Measurements from ENCODE around the gene LYPD6B.

GRCh38 chr2:149017116-149017985 is 21.1 kb upstream of the LYPD6B start:
- TF ChIP-seq CTCF (IDR thresholded peaks at IDR 0.05) (peak; percentile 91), EZH2 (IDR thresholded peaks at IDR 0.05; ENCODE audit: borderline replicate concordance, insufficient read depth, low read depth, low read length, poor library complexity, severe bottlenecking) (no peak)

Measured in B cell (primary cell).